Neuronal stem cell (in vitro differentiated cells): ENCODE measurements around the gene ALG14.
"Not testable (repeated sequence)": the region's sequence is repeated elsewhere in the genome, so short reads cannot be mapped to it uniquely, and the experiment has no call there.

Experiments
- DNase-seq: peaks from one replicate; pipeline ENCODE4 v3.0.0-alpha.2; 2013; ENCODE audit warnings: low spot score
- H2AFZ ChIP-seq: one replicate; pipeline ENCODE4 v1.6.1; 2013; ENCODE audit warnings: mild to moderate bottlenecking, low read length, inconsistent platforms
- H2AK5ac ChIP-seq: 2 replicates; pipeline ENCODE4 v1.6.1; 2013; ENCODE audit warnings: low read depth, mild to moderate bottlenecking, inconsistent platforms, low read length, moderate library complexity, mixed read lengths
- H2BK120ac ChIP-seq: 2 replicates; pipeline ENCODE4 v1.6.1; 2013; ENCODE audit warnings: low read depth, mild to moderate bottlenecking, inconsistent platforms, low read length, moderate library complexity, mixed read lengths
- H2BK12ac ChIP-seq: one replicate; pipeline ENCODE4 v1.6.1; 2013; ENCODE audit warnings: low read length, inconsistent platforms
- H2BK15ac ChIP-seq: 2 replicates; pipeline ENCODE4 v1.6.1; 2013; ENCODE audit warnings: mild to moderate bottlenecking, low read length, inconsistent platforms, mixed read lengths
- H2BK5ac ChIP-seq: one replicate; pipeline ENCODE4 v1.6.1; 2013; ENCODE audit warnings: inconsistent platforms, mild to moderate bottlenecking, low read length, moderate library complexity
- H3K14ac ChIP-seq: one replicate; pipeline ENCODE4 v1.6.1; 2013; ENCODE audit warnings: low read length, inconsistent platforms
- H3K18ac ChIP-seq: 2 replicates; pipeline ENCODE4 v1.6.1; 2013; ENCODE audit warnings: low read length, inconsistent platforms
- H3K23ac ChIP-seq: 2 replicates; pipeline ENCODE4 v1.6.1; 2013; ENCODE audit warnings: low read depth, mild to moderate bottlenecking, mixed read lengths, low read length, inconsistent platforms; ENCODE audit not compliant: poor library complexity
- H3K27ac ChIP-seq: replicated peaks from 3 replicates; pipeline ENCODE4 v1.5.1; 2013; ENCODE audit warnings: low read length, inconsistent platforms
- H3K27me3 ChIP-seq, 3 experiments: 2 replicates each; pipeline ENCODE4 v1.6.1; 2013; ENCODE audit warnings: low read length in 3 of 3, mild to moderate bottlenecking in 2 of 3, inconsistent platforms in 1 of 3, low read depth in 1 of 3, mixed read lengths in 1 of 3, moderate library complexity in 1 of 3; ENCODE audit not compliant: control insufficient read depth in 3 of 3, insufficient read depth in 3 of 3
- H3K36me3 ChIP-seq, 2 donors: replicated peaks in 1 of 2; 2 replicates each; pipeline ENCODE4 v1.6.1; 2013; ENCODE audit warnings: low read length in 2 of 2; ENCODE audit not compliant: control insufficient read depth in 2 of 2, insufficient read depth in 2 of 2
- H3K4ac ChIP-seq: 2 replicates; pipeline ENCODE4 v1.6.1; 2013; ENCODE audit warnings: inconsistent platforms, mild to moderate bottlenecking, low read length, moderate library complexity
- H3K4me1 ChIP-seq, 2 donors: 1 replicate in 1 of 2; 2 replicates in 1 of 2; pipeline ENCODE4 v1.6.1; 2013; ENCODE audit warnings: low read length in 2 of 2, low read depth in 1 of 2; ENCODE audit not compliant: control insufficient read depth in 2 of 2, insufficient read depth in 1 of 2
- H3K4me2 ChIP-seq: one replicate; pipeline ENCODE4 v1.6.1; 2013; ENCODE audit warnings: mild to moderate bottlenecking, low read length, inconsistent platforms; ENCODE audit not compliant: insufficient read depth, poor library complexity, severe bottlenecking
- H3K4me3 ChIP-seq, 2 donors: 2 replicates each; pipeline ENCODE4 v1.5.1; 2013; ENCODE audit warnings: low read length in 2 of 2, mild to moderate bottlenecking in 2 of 2, inconsistent platforms in 1 of 2, moderate library complexity in 1 of 2
- H3K79me1 ChIP-seq: one replicate; pipeline ENCODE4 v1.6.1; 2013; ENCODE audit warnings: low read depth, mild to moderate bottlenecking, inconsistent platforms, low read length, moderate library complexity
- H3K9ac ChIP-seq: one replicate; pipeline ENCODE4 v1.6.1; 2013; ENCODE audit warnings: mild to moderate bottlenecking, low read depth, low read length, inconsistent platforms; ENCODE audit not compliant: poor library complexity
- H3K9me3 ChIP-seq, 2 donors: replicated peaks in 1 of 2; 2 replicates each; pipeline versions ENCODE3 to v1.6.1; 2013; ENCODE audit warnings: low read length in 2 of 2, mild to moderate bottlenecking in 2 of 2, inconsistent platforms in 1 of 2, low read depth in 1 of 2, mixed read lengths in 1 of 2, moderate library complexity in 1 of 2; ENCODE audit not compliant: control insufficient read depth in 2 of 2, insufficient read depth in 1 of 2
- H4K8ac ChIP-seq: one replicate; pipeline ENCODE4 v1.6.1; 2013; ENCODE audit warnings: low read depth, mild to moderate bottlenecking, inconsistent platforms, low read length, moderate library complexity
- H4K91ac ChIP-seq: one replicate; pipeline ENCODE4 v1.6.1; 2013; ENCODE audit warnings: low read length, low read depth, mild to moderate bottlenecking, inconsistent platforms; ENCODE audit not compliant: poor library complexity
- WGBS, 2 donors: extraction: QIAGEN DNeasy Blood & Tissue Kit; methylation state at CpG; one replicate each; pipeline ENCODE4 v1.1.7; 2013; ENCODE audit warnings: missing lambda C conversion rate in 2 of 2, mixed read lengths in 1 of 2; ENCODE audit not compliant: insufficient read length in 2 of 2, insufficient replicate concordance in 1 of 2; ENCODE audit errors: extremely low coverage in 2 of 2; 5-methylcytosine and 5-hydroxymethylcytosine counted together

The ALG14 gene

DNA sequence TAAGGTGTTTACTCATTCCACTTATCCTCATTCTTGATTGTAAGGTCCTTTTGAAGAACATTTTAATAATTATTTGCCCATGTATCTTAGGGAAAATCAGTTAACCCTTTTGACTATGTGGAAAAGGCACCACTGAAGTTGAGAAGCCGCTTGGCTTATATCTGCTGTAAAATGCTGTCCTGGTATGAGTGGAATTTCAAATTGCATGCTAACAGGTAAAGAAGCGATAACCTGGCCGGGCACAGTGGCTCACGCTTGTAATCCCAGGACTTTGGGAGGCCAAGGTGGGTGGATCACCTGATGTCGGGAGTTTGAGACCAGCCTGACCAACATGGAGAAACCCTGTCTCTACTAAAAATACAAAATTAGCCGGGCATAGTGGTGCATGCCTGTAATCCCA lies 53.3 kb downstream of the ALG14 start:
- H3K18ac ChIP-seq, H2AK5ac ChIP-seq, H2AFZ ChIP-seq, H4K91ac ChIP-seq, H3K27me3 ChIP-seq, H3K27ac ChIP-seq, H3K9me3 ChIP-seq, H2BK12ac ChIP-seq, H2BK120ac ChIP-seq, H3K4ac ChIP-seq, H3K23ac ChIP-seq, H3K4me2 ChIP-seq, H3K79me1 ChIP-seq, H2BK5ac ChIP-seq, H3K36me3 ChIP-seq, H4K8ac ChIP-seq, H3K4me3 ChIP-seq, H3K14ac ChIP-seq, H3K9ac ChIP-seq, DNase-seq, H2BK15ac ChIP-seq: not testable (repeated sequence)
- peaks cover 4 to 12% of the 10 kb centered on the region in 2 donors for H3K4me1 ChIP-seq
- no CpG with 5 or more reads among the region's 6 CpGs for WGBS, 2 donors

DNA sequence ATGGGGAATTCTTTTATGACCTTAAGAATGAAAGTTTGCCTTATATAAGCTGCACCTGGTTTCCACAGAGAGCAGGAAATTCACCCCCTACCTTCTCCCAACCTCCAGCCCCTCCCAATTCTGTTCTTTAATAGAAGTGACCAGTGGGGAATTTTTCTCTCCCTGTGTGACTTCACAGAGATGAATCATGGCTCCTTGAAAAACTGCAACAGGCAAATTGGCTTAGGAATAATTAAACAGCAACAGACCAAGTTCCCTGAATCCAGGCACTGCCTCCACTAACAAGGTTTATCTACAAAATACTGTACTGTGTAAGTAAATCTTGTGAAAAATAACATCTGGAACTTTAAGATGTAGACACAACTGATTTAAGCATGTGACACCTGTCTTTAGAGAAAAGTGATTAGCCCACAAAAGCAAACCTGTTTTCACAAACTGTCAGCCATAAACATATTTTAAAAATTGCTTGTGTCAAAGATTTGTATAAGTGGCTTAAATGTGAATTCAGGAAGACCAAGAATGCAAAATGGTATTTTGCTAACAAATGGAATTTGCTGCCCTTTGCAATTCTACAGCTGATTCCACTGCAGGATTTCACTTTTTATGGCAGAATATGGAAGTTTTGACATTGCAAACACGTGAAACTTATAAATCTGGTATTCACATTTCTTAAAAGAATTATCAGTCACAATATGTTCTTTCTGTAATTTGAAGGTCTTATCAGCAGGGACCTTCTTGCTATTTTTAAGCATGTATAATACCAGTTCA lies 54.0 kb downstream of the ALG14 start:
- Histone ChIP-seq H3K18ac (no peak overlapping the region), H3K9me3 (no peaks in the 10 kb centered on the region), H2AK5ac (no peak overlapping the region), H2BK120ac (no peak overlapping the region), H3K4ac (no peak overlapping the region), H3K27me3 (no peaks in the 10 kb centered on the region), H3K4me2 (no peak overlapping the region), H3K4me3 (no peak overlapping the region), H3K79me1 (no peaks in the 10 kb centered on the region), H3K23ac (no peak overlapping the region), H3K14ac (no peak overlapping the region), H3K9ac (no peak overlapping the region), H2BK12ac (no peak overlapping the region), H4K91ac (no peak overlapping the region), H3K36me3 (no peaks in the 10 kb centered on the region), H2AFZ (no peak overlapping the region), H3K4me1 (peaks cover 6 to 12% of the 10 kb centered on the region in 2 donors), H2BK15ac (no peak overlapping the region), H4K8ac (no peak overlapping the region), H3K27ac (no peak overlapping the region), H2BK5ac (no peak overlapping the region)
- no CpG with 5 or more reads among the region's 1 CpG for WGBS, 2 donors
- no peak for DNase-seq

DNA sequence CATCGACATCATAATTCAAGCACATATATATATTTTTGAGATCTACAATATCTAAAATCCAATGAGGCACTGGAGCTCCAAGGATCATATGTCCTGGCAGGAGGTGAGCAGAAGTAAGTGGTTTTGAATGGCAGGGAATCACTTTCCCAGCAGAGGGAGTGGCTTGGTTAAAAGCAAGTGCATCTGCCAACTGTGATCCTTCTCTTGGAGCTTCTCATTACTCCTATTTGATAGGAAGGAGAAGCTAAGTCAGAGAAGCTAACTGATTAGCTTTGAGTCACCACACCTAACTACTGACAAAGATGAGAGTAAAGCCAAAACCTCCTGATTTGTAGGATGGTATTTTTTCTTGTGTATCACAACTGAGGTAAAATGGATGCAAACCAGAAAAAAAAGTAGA lies 55.0 kb downstream of the ALG14 start:
- no peak overlapping the region for H2BK120ac ChIP-seq
- no peak overlapping the region for H2BK15ac ChIP-seq
- no peak overlapping the region for H2AFZ ChIP-seq
- no peak overlapping the region for H3K23ac ChIP-seq
- no peaks in the 10 kb centered on the region for H3K27me3 ChIP-seq
- H3K9me3 ChIP-seq, result no peaks in the 10 kb centered on the region
- no peak overlapping the region for H2AK5ac ChIP-seq
- H2BK12ac ChIP-seq, result no peak overlapping the region
- H3K4me1 ChIP-seq, result peaks cover 6 to 12% of the 10 kb centered on the region in 2 donors
- H3K4me3 ChIP-seq, result no peak overlapping the region
- no peak for DNase-seq
- whole genome bisulfite sequencing, 2 donors, result no CpG with 5 or more reads among the region's 1 CpG
- H4K91ac ChIP-seq, result no peak overlapping the region
- no peaks in the 10 kb centered on the region for H3K36me3 ChIP-seq
- H3K79me1 ChIP-seq, result no peaks in the 10 kb centered on the region
- H3K4me2 ChIP-seq, result no peak overlapping the region
- no peak overlapping the region for H3K14ac ChIP-seq
- no peak overlapping the region for H3K18ac ChIP-seq
- H3K27ac ChIP-seq, result no peak overlapping the region
- no peak overlapping the region for H3K9ac ChIP-seq
- no peak overlapping the region for H3K4ac ChIP-seq
- no peak overlapping the region for H4K8ac ChIP-seq
- H2BK5ac ChIP-seq, result no peak overlapping the region

GRCh38 chr1:95015076-95015475 lies 57.7 kb downstream of the ALG14 start:
- no peak overlapping the region for H3K14ac ChIP-seq
- no peaks in the 10 kb centered on the region for H3K36me3 ChIP-seq
- no peaks in the 10 kb centered on the region for H3K9me3 ChIP-seq
- H2BK120ac ChIP-seq, result no peak overlapping the region
- no peak overlapping the region for H3K18ac ChIP-seq
- DNase-seq, result no peak
- H2AK5ac ChIP-seq, result no peak overlapping the region
- no peak overlapping the region for H4K91ac ChIP-seq
- H3K23ac ChIP-seq, result no peak overlapping the region
- H3K9ac ChIP-seq, result no peak overlapping the region
- H2BK5ac ChIP-seq, result no peak overlapping the region
- H3K27ac ChIP-seq, result no peak overlapping the region
- WGBS, 2 donors, result no CpG with 5 or more reads among the region's 3 CpGs
- H3K4me1 ChIP-seq, result peaks cover 6 to 12% of the 10 kb centered on the region in 2 donors
- H3K4me3 ChIP-seq, result no peak overlapping the region
- no peak overlapping the region for H3K4me2 ChIP-seq
- no peak overlapping the region for H2BK15ac ChIP-seq
- no peaks in the 10 kb centered on the region for H3K27me3 ChIP-seq
- H3K79me1 ChIP-seq, result no peaks in the 10 kb centered on the region
- no peak overlapping the region for H3K4ac ChIP-seq
- no peak overlapping the region for H2BK12ac ChIP-seq
- no peak overlapping the region for H4K8ac ChIP-seq
- H2AFZ ChIP-seq, result no peak overlapping the region
